Right cardiac atrium (tissue), 5 donors: ENCODE data around the gene SRP9. TPM values are rescaled to one million over a fixed set of nuclear protein-coding genes. Genes with fewer than 3 reads are reported as not detected.
"Not testable (repeated sequence)": the region's sequence is repeated elsewhere in the genome, so short reads cannot be mapped to it uniquely, and the experiment has no call there.

Experiments used
- ATAC-seq, 2 donors: fragments of 200-7000 bp; cut with Tn5 transposase; one replicate each; pipeline versions ENCODE4 v1.8.0 to v1.9.1; 2020; ENCODE audit warnings: moderate library complexity in 2 of 2, mild to moderate bottlenecking in 1 of 2
- DNase-seq, 3 donors: peaks; one replicate each; pipeline ENCODE4 v3.0.0-alpha.2; 2020
- H3K27ac ChIP-seq: one replicate; pipeline ENCODE4 v1.5.1; 2013; ENCODE audit warnings: mild to moderate bottlenecking, low read length, control low read depth, moderate library complexity
- H3K27me3 ChIP-seq: one replicate; pipeline ENCODE4 v1.6.1; 2013; ENCODE audit not compliant: control insufficient read depth, insufficient read depth
- H3K4me1 ChIP-seq: one replicate; pipeline ENCODE4 v1.6.1; 2013; ENCODE audit warnings: low read length; ENCODE audit not compliant: control insufficient read depth, insufficient read depth
- H3K4me3 ChIP-seq: one replicate; pipeline ENCODE4 v1.5.1; 2013; ENCODE audit warnings: low read length, control low read depth
- H3K9me3 ChIP-seq: one replicate; pipeline ENCODE4 v1.6.1; 2013; ENCODE audit warnings: low read length; ENCODE audit not compliant: control insufficient read depth
- WGBS: extraction: QIAGEN DNeasy Blood & Tissue Kit; methylation state at CpG from one replicate; pipeline ENCODE4 v1.1.7; 2013; 5-methylcytosine and 5-hydroxymethylcytosine counted together
- intact Hi-C, 4 donors: fragments of 100-400 bp; cut with DNase I; formaldehyde crosslinking; loops; one replicate each; pipeline versions ENCODE4 v1.11.0 to v1.14.0; 2022 to 2023
- polyA plus RNA-seq: library from polyadenylated mRNA; stranded (reverse); fragments of 200-250 nt; gene quantifications from one replicate; pipeline ENCODE4 v1.2.3, GENCODE V29; 2013
- total RNA-seq, 4 donors: library from RNA; stranded (reverse); fragmentation: NEBNext Ultra II Directional; extraction: Animal tissue kit (Norgen Biotek cat#: 25700); gene quantifications; one replicate each; pipeline ENCODE4 v1.2.1, GENCODE V29; 2021
- donor health status: healthy with polysubstance abuse.
- donor health status: DM: no; HTN: yes; CAD: no.
- donor health status: DM: no; HTN: no; CAD: no.
- donor health status: DM: no; HTN: yes; CAD: no; lungs with severe emphysema.
- donor health status: DM: yes; HTN: yes; CAD: no.

Gene SRP9
- total and polyA plus RNA-seq, 5 donors = 193 to 259 (median 229) TPM

GRCh38 chr1:225755671-225756319, 21.8 kb upstream of the SRP9 start:
- Histone ChIP-seq H3K27ac (peak overlapping the region; percentile 64), H3K4me3 (no peak overlapping the region), H3K27me3 (no peaks in the 10 kb centered on the region), H3K4me1 (peaks cover 7% of the 10 kb centered on the region), H3K9me3 (no peaks in the 10 kb centered on the region)
- 32% methylated on average over 9 of the region's 9 CpGs for WGBS
- intact Hi-C loops = loop anchor here in 2 of 4 donors (10.0 kb wide), 2 partner anchors 61 to 91 kb away; no protein-coding TSS in a partner anchor
- DNase-seq (no peak), ATAC-seq (peak; percentile 22 to 26)

- H3K9me3 ChIP-seq = no peaks in the 10 kb centered on the region
- peak overlapping the region; percentile 17 for H3K27ac ChIP-seq
- no peaks in the 10 kb centered on the region for H3K27me3 ChIP-seq
- intact Hi-C loops = loop anchor here in 2 of 4 donors (10.0 kb wide), 2 partner anchors 63 to 93 kb away; no protein-coding TSS in a partner anchor
- no peak overlapping the region for H3K4me3 ChIP-seq
- DNase-seq (no peak), ATAC-seq (no peak)
- peaks cover 12% of the 10 kb centered on the region for H3K4me1 ChIP-seq
- WGBS = 70% methylated on average over 10 of the region's 10 CpGs
Observed at GRCh38 chr1:225757927-225758656, 19.5 kb upstream of the SRP9 start.

- WGBS = 97% methylated on average over 5 of the region's 5 CpGs
- intact Hi-C loops = loop anchor here (10.0 kb wide), 4 partner anchors 65 to 205 kb away; partner anchors contain the start of gene ENAH (in 1 of the 4)
- H3K27ac ChIP-seq, H3K9me3 ChIP-seq, H3K27me3 ChIP-seq, DNase-seq, ATAC-seq, H3K4me3 ChIP-seq: not testable (repeated sequence)
- peaks cover 15% of the 10 kb centered on the region for H3K4me1 ChIP-seq
Observed at GRCh38 chr1:225759972-225760371, 17.7 kb upstream of the SRP9 start.

- H3K4me1 ChIP-seq = peaks cover 14% of the 10 kb centered on the region
- intact Hi-C loops = loop anchor here in 3 of 4 donors (10.0 kb wide), 2 partner anchors 106 to 206 kb away; partner anchors contain the start of gene ENAH (in 1 of the 3)
- ATAC-seq (no peak), DNase-seq (no peak)
- no peaks in the 10 kb centered on the region for H3K9me3 ChIP-seq
- H3K27me3 ChIP-seq = no peaks in the 10 kb centered on the region
- H3K4me3 ChIP-seq = no peak overlapping the region
- no peak overlapping the region for H3K27ac ChIP-seq
- 97% methylated on average over 6 of the region's 6 CpGs for WGBS
Observed at GRCh38 chr1:225760531-225760930, 17.1 kb upstream of the SRP9 start.

- not testable (repeated sequence) for H3K9me3 ChIP-seq, H3K27ac ChIP-seq, H3K4me3 ChIP-seq, DNase-seq, ATAC-seq, H3K27me3 ChIP-seq
- WGBS = 96% methylated on average over 6 of the region's 6 CpGs
- peaks cover 11% of the 10 kb centered on the region for H3K4me1 ChIP-seq
- intact Hi-C loops = loop anchor here in 3 of 4 donors (10.0 kb wide), 2 partner anchors 107 to 207 kb away; partner anchors contain the start of gene ENAH (in 1 of the 3)
Observed at GRCh38 chr1:225761395-225761794, 16.2 kb upstream of the SRP9 start.

- ATAC-seq (no peak), DNase-seq (no peak)
- no peaks in the 10 kb centered on the region for H3K9me3 ChIP-seq
- H3K27me3 ChIP-seq = no peaks in the 10 kb centered on the region
- peaks cover 15% of the 10 kb centered on the region for H3K4me1 ChIP-seq
- WGBS = 49% methylated on average over 5 of the region's 5 CpGs
- no peak overlapping the region for H3K4me3 ChIP-seq
- intact Hi-C loops = loop anchor here in 3 of 4 donors (10.0 kb wide), 2 partner anchors 107 to 207 kb away; partner anchors contain the start of gene ENAH (in 1 of the 3)
- peak overlapping the region; percentile 34 for H3K27ac ChIP-seq
Observed at GRCh38 chr1:225762002-225762441, 15.6 kb upstream of the SRP9 start.

GRCh38 chr1:225762444-225762843, 15.2 kb upstream of the SRP9 start:
- DNase-seq = no peak
- peaks cover 18% of the 10 kb centered on the region for H3K4me1 ChIP-seq
- no peaks in the 10 kb centered on the region for H3K27me3 ChIP-seq
- no peaks in the 10 kb centered on the region for H3K9me3 ChIP-seq
- intact Hi-C loops = loop anchor here in 3 of 4 donors (10.0 kb wide), 2 partner anchors 108 to 208 kb away; partner anchors contain the start of gene ENAH (in 1 of the 3)
- ATAC-seq = no peak
- H3K27ac ChIP-seq = peak overlapping the region; percentile 82
- WGBS = 42% methylated on average over 5 of the region's 5 CpGs
- no peak overlapping the region for H3K4me3 ChIP-seq

- Histone ChIP-seq H3K27ac (peak overlapping the region; percentile 78), H3K4me1 (peaks cover 25% of the 10 kb centered on the region)
Observed at GRCh38 chr1:225763716-225764548, 13.7 kb upstream of the SRP9 start.

GRCh38 chr1:225765982-225766674, 11.5 kb upstream of the SRP9 start:
- no peaks in the 10 kb centered on the region for H3K27me3 ChIP-seq
- peaks cover 25% of the 10 kb centered on the region for H3K4me1 ChIP-seq
- no peak for DNase-seq
- H3K4me3 ChIP-seq = no peak overlapping the region
- ATAC-seq = no peak
- no peaks in the 10 kb centered on the region for H3K9me3 ChIP-seq
- WGBS = 96% methylated on average over 6 of the region's 6 CpGs
- intact Hi-C loops = loop anchor here (5.0 to 10.0 kb wide), 3 partner anchors 111 to 211 kb away; partner anchors contain the start of gene ENAH (in 2 of the 4)
- H3K27ac ChIP-seq = no peak overlapping the region

More at GRCh38 chr1:225763716-225764548, 13.7 kb upstream of the SRP9 start:
- WGBS = 15% methylated on average over 9 of the region's 9 CpGs
- no peak overlapping the region for H3K4me3 ChIP-seq
- no peaks in the 10 kb centered on the region for H3K9me3 ChIP-seq
- ATAC-seq = peak; percentile 59 to 75
- intact Hi-C loops = loop anchor here in 3 of 4 donors (10.0 kb wide), 2 partner anchors 109 to 209 kb away; partner anchors contain the start of gene ENAH (in 1 of the 3)
- H3K27me3 ChIP-seq = no peaks in the 10 kb centered on the region
- peak; percentile 62 to 79 (median 73) for DNase-seq
